ENCODE results near the gene SLC32A1. TPM values are rescaled to one million over a fixed set of nuclear protein-coding genes. Genes with fewer than 3 reads are reported as not detected.

The SLC32A1 gene
- total RNA-seq, 1 experiment from 2014 or later = 0.09 TPM

GRCh38 chr20:38706509-38706908 lies 17.8 kb upstream of the SLC32A1 start (continued):
- TF ChIP-seq, protein P1, sequence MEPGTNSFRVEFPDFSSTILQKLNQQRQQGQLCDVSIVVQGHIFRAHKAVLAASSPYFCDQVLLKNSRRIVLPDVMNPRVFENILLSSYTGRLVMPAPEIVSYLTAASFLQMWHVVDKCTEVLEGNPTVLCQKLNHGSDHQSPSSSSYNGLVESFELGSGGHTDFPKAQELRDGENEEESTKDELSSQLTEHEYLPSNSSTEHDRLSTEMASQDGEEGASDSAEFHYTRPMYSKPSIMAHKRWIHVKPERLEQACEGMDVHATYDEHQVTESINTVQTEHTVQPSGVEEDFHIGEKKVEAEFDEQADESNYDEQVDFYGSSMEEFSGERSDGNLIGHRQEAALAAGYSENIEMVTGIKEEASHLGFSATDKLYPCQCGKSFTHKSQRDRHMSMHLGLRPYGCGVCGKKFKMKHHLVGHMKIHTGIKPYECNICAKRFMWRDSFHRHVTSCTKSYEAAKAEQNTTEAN (CRISPR knock-in tag; IDR thresholded peaks at IDR 0.05) = no peak
- TF ChIP-seq, protein P2, sequence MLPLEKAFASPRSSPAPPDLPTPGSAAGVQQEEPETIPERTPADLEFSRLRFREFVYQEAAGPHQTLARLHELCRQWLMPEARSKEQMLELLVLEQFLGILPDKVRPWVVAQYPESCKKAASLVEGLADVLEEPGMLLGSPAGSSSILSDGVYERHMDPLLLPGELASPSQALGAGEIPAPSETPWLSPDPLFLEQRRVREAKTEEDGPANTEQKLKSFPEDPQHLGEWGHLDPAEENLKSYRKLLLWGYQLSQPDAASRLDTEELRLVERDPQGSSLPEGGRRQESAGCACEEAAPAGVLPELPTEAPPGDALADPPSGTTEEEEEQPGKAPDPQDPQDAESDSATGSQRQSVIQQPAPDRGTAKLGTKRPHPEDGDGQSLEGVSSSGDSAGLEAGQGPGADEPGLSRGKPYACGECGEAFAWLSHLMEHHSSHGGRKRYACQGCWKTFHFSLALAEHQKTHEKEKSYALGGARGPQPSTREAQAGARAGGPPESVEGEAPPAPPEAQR (CRISPR knock-in tag; IDR thresholded peaks at IDR 0.05) = no peak
- no peak for TF ChIP-seq RORB (CRISPR knock-in tag; IDR thresholded peaks at IDR 0.05)
- no peak for TF ChIP-seq ATF1 (CRISPR knock-in tag; IDR thresholded peaks at IDR 0.05)
- TF ChIP-seq ZNF263 (CRISPR knock-in tag; IDR thresholded peaks at IDR 0.05; ENCODE audit: low read depth) = no peak
- no peak for TF ChIP-seq PRDM15 (CRISPR knock-in tag; IDR thresholded peaks at IDR 0.05)
- TF ChIP-seq HMGXB4 (CRISPR knock-in tag; IDR thresholded peaks at IDR 0.05) = no peak
- TF ChIP-seq IRF2 (CRISPR knock-in tag; IDR thresholded peaks at IDR 0.05; ENCODE audit: borderline replicate concordance, low read depth) = no peak

GRCh38 chr20:38714308-38714707 lies 10.0 kb upstream of the SLC32A1 start:
- ChIA-PET CTCF (interaction anchor here (0.6 to 9.5 kb wide), 5 partner anchors 10 to 361 kb away, joined by 3 to 68 read pairs (median 5); partner anchors contain the start of gene SLC32A1), POLR2A (interaction anchor here (1.3 kb wide), 1 partner anchor 64 kb away, joined by 3 read pairs; no protein-coding TSS in a partner anchor)
- no peak overlapping the region for H3K4me3 Mint-ChIP-seq
- no peaks in the 10 kb centered on the region for H3K9me3 Mint-ChIP-seq
- TF ChIP-seq NFE2L1 (CRISPR knock-in tag; IDR thresholded peaks at IDR 0.05) (no peak), ZMAT4 (CRISPR knock-in tag; IDR thresholded peaks at IDR 0.05) (no peak), TEAD1 (CRISPR knock-in tag; IDR thresholded peaks at IDR 0.05) (no peak), NR1H2 (CRISPR knock-in tag; IDR thresholded peaks at IDR 0.05) (no peak), OVOL2 (CRISPR knock-in tag; IDR thresholded peaks at IDR 0.05; ENCODE audit: borderline replicate concordance) (no peak), GRHL2 (CRISPR knock-in tag; IDR thresholded peaks at IDR 0.05; ENCODE audit: insufficient replicate concordance, severe bottlenecking) (no peak), ELF4 (CRISPR knock-in tag; IDR thresholded peaks at IDR 0.05; ENCODE audit: low read depth) (no peak), TEAD4 (CRISPR knock-in tag; IDR thresholded peaks at IDR 0.05) (no peak)
- TF ChIP-seq, protein P3, sequence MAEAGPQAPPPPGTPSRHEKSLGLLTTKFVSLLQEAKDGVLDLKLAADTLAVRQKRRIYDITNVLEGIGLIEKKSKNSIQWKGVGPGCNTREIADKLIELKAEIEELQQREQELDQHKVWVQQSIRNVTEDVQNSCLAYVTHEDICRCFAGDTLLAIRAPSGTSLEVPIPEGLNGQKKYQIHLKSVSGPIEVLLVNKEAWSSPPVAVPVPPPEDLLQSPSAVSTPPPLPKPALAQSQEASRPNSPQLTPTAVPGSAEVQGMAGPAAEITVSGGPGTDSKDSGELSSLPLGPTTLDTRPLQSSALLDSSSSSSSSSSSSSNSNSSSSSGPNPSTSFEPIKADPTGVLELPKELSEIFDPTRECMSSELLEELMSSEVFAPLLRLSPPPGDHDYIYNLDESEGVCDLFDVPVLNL (CRISPR knock-in tag; IDR thresholded peaks at IDR 0.05; ENCODE audit: borderline replicate concordance, low read depth) = no peak
- TF ChIP-seq, protein P4, sequence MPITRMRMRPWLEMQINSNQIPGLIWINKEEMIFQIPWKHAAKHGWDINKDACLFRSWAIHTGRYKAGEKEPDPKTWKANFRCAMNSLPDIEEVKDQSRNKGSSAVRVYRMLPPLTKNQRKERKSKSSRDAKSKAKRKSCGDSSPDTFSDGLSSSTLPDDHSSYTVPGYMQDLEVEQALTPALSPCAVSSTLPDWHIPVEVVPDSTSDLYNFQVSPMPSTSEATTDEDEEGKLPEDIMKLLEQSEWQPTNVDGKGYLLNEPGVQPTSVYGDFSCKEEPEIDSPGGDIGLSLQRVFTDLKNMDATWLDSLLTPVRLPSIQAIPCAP (CRISPR knock-in tag; IDR thresholded peaks at IDR 0.05) = no peak
- TF ChIP-seq, protein P5, sequence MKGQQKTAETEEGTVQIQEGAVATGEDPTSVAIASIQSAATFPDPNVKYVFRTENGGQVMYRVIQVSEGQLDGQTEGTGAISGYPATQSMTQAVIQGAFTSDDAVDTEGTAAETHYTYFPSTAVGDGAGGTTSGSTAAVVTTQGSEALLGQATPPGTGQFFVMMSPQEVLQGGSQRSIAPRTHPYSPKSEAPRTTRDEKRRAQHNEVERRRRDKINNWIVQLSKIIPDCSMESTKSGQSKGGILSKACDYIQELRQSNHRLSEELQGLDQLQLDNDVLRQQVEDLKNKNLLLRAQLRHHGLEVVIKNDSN (CRISPR knock-in tag; IDR thresholded peaks at IDR 0.05) = no peak
- TF ChIP-seq, protein P6, sequence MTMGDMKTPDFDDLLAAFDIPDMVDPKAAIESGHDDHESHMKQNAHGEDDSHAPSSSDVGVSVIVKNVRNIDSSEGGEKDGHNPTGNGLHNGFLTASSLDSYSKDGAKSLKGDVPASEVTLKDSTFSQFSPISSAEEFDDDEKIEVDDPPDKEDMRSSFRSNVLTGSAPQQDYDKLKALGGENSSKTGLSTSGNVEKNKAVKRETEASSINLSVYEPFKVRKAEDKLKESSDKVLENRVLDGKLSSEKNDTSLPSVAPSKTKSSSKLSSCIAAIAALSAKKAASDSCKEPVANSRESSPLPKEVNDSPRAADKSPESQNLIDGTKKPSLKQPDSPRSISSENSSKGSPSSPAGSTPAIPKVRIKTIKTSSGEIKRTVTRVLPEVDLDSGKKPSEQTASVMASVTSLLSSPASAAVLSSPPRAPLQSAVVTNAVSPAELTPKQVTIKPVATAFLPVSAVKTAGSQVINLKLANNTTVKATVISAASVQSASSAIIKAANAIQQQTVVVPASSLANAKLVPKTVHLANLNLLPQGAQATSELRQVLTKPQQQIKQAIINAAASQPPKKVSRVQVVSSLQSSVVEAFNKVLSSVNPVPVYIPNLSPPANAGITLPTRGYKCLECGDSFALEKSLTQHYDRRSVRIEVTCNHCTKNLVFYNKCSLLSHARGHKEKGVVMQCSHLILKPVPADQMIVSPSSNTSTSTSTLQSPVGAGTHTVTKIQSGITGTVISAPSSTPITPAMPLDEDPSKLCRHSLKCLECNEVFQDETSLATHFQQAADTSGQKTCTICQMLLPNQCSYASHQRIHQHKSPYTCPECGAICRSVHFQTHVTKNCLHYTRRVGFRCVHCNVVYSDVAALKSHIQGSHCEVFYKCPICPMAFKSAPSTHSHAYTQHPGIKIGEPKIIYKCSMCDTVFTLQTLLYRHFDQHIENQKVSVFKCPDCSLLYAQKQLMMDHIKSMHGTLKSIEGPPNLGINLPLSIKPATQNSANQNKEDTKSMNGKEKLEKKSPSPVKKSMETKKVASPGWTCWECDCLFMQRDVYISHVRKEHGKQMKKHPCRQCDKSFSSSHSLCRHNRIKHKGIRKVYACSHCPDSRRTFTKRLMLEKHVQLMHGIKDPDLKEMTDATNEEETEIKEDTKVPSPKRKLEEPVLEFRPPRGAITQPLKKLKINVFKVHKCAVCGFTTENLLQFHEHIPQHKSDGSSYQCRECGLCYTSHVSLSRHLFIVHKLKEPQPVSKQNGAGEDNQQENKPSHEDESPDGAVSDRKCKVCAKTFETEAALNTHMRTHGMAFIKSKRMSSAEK (CRISPR knock-in tag; IDR thresholded peaks at IDR 0.05; ENCODE audit: borderline replicate concordance) = no peak
- ATAC-seq (peak; percentile 61), DNase-seq (ENCODE audit: low spot score) (no peak)
- H3K27ac Mint-ChIP-seq = no peak overlapping the region
- peaks cover 37% of the 10 kb centered on the region for H3K27me3 Mint-ChIP-seq (ENCODE audit: low read depth)
- H3K4me1 Mint-ChIP-seq = peaks cover 19% of the 10 kb centered on the region
- no peaks in the 10 kb centered on the region for H3K36me3 Mint-ChIP-seq

All from WTC11 (cell line).